ENCODE data around the gene TIMELESS. TPM values are rescaled to one million over a fixed set of nuclear protein-coding genes. Genes with fewer than 3 reads are reported as not detected.
"Not testable (repeated sequence)": the region's sequence is repeated elsewhere in the genome, so short reads cannot be mapped to it uniquely, and the experiment has no call there.

The TIMELESS gene
- 12.7 TPM for polyA plus RNA-seq (ENCODE audit: insufficient read length)

GRCh38 chr12:56448860-56449621 lies at the start of gene TIMELESS:
TSS of gene TIMELESS (minus strand) at chr12:56449426. CDS start at chr12:56434170, 15,256 bp downstream.
- DNase-seq, result peak; percentile 94

GRCh38 chr12:56498126-56498902 lies 49.1 kb upstream of the TIMELESS start:
- not testable (repeated sequence) for DNase-seq

- peak; percentile 45 for DNase-seq
These were observed 47.5 kb upstream of the TIMELESS start for GRCh38 chr12:56496704-56497103.

- DNase-seq, result not testable (repeated sequence)
These were observed 45.3 kb upstream of the TIMELESS start for GRCh38 chr12:56494481-56494880.

- DNase-seq, result not testable (repeated sequence)
These were observed 44.8 kb upstream of the TIMELESS start for GRCh38 chr12:56494106-56494415.

- DNase-seq, result not testable (repeated sequence)
These were observed 44.3 kb upstream of the TIMELESS start for GRCh38 chr12:56493409-56494105.

- no peak for DNase-seq
These were observed 41.1 kb upstream of the TIMELESS start for GRCh38 chr12:56490360-56490759.

- DNase-seq, result peak; percentile 58
These were observed 39.1 kb upstream of the TIMELESS start, which contains the start of gene GLS2 for GRCh38 chr12:56488041-56488955. TSS of gene GLS2 (minus strand) at chr12:56488161. CDS start at chr12:56488118, 43 bp downstream.

- peak; percentile 23 for DNase-seq
These were observed 38.3 kb upstream of the TIMELESS start for GRCh38 chr12:56487448-56488040.

- DNase-seq, result no peak
These were observed 37.5 kb upstream of the TIMELESS start for GRCh38 chr12:56486694-56487093.

GRCh38 chr12:56484566-56484965 lies 35.3 kb upstream of the TIMELESS start:
- DNase-seq, result no peak

GRCh38 chr12:56479625-56480024 lies 30.4 kb upstream of the TIMELESS start:
- no peak for DNase-seq

GRCh38 chr12:56477521-56478225 lies 28.4 kb upstream of the TIMELESS start:
- DNase-seq, result no peak

- no peak for DNase-seq
These were observed 27.8 kb upstream of the TIMELESS start for GRCh38 chr12:56476972-56477432.

GRCh38 chr12:56476143-56476542 lies 26.9 kb upstream of the TIMELESS start:
- DNase-seq, result no peak

- DNase-seq, result no peak
These were observed 25.2 kb upstream of the TIMELESS start for GRCh38 chr12:56474389-56474788.

- no peak for DNase-seq
These were observed 20.0 kb upstream of the TIMELESS start for GRCh38 chr12:56469007-56469930.

- DNase-seq, result peak; percentile 95
These were observed 19.2 kb upstream of the TIMELESS start, which contains the start of gene SPRYD4 for GRCh38 chr12:56468216-56469006. TSS of gene SPRYD4 (plus strand) at chr12:56468578. CDS start at chr12:56468592, 14 bp downstream.

- DNase-seq, result no peak
These were observed 13.3 kb upstream of the TIMELESS start for GRCh38 chr12:56462565-56462964.

Measured in hindlimb muscle (tissue), 1 donor.